ENCODE data around the gene SLC50A1. TPM values are rescaled to one million over a fixed set of nuclear protein-coding genes. Genes with fewer than 3 reads are reported as not detected.
A peak's percentile ranks its signal among the peaks of the same experiment; 100 is the strongest.

The SLC50A1 gene
- total RNA-seq, 3 donors from 2014 or later: 38.7 to 95.8 (median 66.4) TPM

DNA sequence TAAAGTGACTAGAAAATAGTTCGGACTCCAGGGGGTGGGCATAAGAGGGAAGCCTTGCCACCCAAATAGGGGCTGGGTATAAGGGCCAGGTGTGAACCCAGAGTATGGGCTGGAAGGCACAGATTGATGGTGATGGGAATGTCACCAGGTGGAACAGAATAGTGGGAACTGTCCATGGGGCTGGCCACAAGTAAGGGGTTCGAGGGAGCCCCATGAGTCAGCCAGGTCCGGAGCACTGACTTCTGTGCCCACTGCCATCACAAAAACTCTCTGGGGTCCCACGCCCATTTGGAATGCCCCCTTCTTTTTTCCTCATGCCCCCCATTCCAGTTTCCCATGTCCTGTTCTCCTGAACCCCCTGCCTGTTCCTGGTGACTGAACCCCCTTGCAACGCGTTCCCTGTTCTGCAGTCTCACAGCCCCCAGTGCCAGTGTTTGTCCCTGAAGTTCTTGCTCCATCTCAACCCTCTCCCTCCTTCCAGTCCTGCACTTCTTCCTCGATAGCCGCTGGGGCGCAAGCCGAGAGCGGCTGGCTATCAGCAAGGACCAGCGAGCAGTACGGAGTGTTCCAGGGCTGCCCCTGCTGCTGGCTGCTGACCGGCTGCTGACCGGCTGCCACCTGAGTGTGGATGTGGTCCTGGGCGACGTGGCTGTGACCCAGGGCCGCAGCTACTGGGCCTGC lies 45.9 kb downstream of the SLC50A1 start:
- intact Hi-C loops (cut with DNase I, micrococcal nuclease): no loop called here
- Histone ChIP-seq H3K9me3 (no peaks in the 10 kb centered on the region), H3K4me3 (no peak overlapping the region), H3K36me3 (ENCODE audit: low read depth) (no peaks in the 10 kb centered on the region), H3K4me1 (ENCODE audit: low read depth) (peaks cover 13% of the 10 kb centered on the region)
- ATAC-seq (no peak), DNase-seq (peak in 2 of 3 donors; percentile 25 to 50)
- TF ChIP-seq, protein P1, sequence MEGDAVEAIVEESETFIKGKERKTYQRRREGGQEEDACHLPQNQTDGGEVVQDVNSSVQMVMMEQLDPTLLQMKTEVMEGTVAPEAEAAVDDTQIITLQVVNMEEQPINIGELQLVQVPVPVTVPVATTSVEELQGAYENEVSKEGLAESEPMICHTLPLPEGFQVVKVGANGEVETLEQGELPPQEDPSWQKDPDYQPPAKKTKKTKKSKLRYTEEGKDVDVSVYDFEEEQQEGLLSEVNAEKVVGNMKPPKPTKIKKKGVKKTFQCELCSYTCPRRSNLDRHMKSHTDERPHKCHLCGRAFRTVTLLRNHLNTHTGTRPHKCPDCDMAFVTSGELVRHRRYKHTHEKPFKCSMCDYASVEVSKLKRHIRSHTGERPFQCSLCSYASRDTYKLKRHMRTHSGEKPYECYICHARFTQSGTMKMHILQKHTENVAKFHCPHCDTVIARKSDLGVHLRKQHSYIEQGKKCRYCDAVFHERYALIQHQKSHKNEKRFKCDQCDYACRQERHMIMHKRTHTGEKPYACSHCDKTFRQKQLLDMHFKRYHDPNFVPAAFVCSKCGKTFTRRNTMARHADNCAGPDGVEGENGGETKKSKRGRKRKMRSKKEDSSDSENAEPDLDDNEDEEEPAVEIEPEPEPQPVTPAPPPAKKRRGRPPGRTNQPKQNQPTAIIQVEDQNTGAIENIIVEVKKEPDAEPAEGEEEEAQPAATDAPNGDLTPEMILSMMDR (IDR thresholded peaks at IDR 0.05): no peak

DNA sequence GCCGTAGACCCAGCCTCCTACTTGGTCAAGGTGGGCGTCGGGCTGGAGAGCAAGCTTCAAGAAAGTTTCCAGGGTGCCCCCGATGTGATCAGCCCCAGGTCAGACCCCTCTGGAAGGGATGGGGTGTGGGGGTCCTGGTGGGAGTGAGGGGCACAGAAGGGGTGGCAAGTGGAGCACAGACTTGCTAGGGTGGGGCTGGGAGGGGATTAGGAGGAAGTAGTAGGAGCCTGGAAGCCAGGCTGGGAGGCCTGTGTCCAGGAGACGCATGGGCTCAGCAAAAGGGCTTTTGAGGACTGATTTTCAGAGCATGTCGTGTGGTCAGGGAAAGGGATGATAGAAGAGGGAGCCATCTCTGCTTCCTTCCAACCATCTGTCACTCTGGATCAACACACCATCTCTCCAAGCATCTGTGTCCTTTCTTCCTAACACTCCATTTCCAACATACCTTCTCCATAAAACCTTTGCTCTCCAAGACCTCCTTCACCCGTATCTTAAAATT lies 46.4 kb downstream of the SLC50A1 start:
- TF ChIP-seq, protein P1 (IDR thresholded peaks at IDR 0.05): no peak
- peaks cover 10% of the 10 kb centered on the region for H3K4me1 ChIP-seq (ENCODE audit: low read depth)
- intact Hi-C loops (cut with DNase I, micrococcal nuclease): no loop called here
- ATAC-seq: no peak
- H3K9me3 ChIP-seq: no peaks in the 10 kb centered on the region
- no peak overlapping the region for H3K4me3 ChIP-seq
- peak in 1 of 3 donors; percentile 1 for DNase-seq
- no peaks in the 10 kb centered on the region for H3K36me3 ChIP-seq (ENCODE audit: low read depth)

DNA sequence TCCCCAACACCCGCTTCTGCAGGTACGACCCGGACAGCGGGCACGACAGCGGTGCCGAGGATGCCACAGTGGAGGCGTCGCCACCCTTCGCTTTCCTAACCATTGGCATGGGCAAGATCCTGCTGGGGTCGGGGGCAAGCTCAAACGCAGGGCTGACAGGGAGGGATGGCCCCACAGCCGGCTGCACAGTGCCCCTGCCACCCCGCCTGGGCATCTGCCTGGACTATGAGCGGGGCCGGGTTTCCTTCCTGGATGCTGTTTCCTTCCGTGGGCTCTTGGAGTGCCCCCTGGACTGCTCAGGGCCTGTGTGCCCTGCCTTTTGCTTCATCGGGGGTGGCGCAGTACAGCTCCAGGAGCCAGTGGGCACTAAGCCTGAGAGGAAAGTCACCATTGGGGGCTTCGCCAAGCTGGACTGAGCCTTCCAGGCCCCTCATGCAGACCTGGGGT lies 48.1 kb downstream of the SLC50A1 start:
- peak in 1 of 3 donors; percentile 32 for DNase-seq
- no peaks in the 10 kb centered on the region for H3K9me3 ChIP-seq
- TF ChIP-seq, protein P1 (IDR thresholded peaks at IDR 0.05): no peak
- no peaks in the 10 kb centered on the region for H3K36me3 ChIP-seq (ENCODE audit: low read depth)
- no peak for ATAC-seq
- H3K4me1 ChIP-seq (ENCODE audit: low read depth): peaks cover 20% of the 10 kb centered on the region
- H3K4me3 ChIP-seq: no peak overlapping the region
- intact Hi-C loops (cut with DNase I, micrococcal nuclease): no loop called here

DNA sequence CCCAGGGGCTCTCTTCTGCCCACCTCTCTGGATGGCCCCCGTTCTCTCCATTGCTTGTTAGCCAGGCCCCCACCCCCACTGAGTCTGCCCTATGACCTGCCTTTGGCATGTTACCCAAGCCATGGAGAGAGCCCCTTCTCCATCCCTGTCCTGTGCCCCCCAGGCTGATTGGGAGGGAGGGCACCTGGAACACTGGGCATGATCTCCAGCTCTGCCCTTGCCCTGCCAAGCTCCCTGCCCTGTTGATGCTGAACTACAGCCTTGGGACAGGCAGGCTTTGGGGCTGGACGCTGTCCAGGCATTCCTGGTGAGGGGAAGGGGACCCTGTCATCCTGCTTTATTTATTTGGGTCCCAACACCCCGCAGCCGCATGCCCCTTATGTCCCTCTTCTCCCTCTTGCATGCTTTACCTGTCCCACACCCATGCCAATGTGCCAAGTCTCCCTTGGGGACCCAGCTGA lies 48.7 kb downstream of the SLC50A1 start:
- intact Hi-C loops (cut with DNase I, micrococcal nuclease): no loop called here
- DNase-seq (peak in 1 of 3 donors; percentile 36), ATAC-seq (no peak)
- H3K9me3 ChIP-seq: no peaks in the 10 kb centered on the region
- H3K4me3 ChIP-seq: no peak overlapping the region
- TF ChIP-seq, protein P1 (IDR thresholded peaks at IDR 0.05): no peak
- H3K36me3 ChIP-seq (ENCODE audit: low read depth): no peaks in the 10 kb centered on the region
- peaks cover 20% of the 10 kb centered on the region for H3K4me1 ChIP-seq (ENCODE audit: low read depth)

DNA sequence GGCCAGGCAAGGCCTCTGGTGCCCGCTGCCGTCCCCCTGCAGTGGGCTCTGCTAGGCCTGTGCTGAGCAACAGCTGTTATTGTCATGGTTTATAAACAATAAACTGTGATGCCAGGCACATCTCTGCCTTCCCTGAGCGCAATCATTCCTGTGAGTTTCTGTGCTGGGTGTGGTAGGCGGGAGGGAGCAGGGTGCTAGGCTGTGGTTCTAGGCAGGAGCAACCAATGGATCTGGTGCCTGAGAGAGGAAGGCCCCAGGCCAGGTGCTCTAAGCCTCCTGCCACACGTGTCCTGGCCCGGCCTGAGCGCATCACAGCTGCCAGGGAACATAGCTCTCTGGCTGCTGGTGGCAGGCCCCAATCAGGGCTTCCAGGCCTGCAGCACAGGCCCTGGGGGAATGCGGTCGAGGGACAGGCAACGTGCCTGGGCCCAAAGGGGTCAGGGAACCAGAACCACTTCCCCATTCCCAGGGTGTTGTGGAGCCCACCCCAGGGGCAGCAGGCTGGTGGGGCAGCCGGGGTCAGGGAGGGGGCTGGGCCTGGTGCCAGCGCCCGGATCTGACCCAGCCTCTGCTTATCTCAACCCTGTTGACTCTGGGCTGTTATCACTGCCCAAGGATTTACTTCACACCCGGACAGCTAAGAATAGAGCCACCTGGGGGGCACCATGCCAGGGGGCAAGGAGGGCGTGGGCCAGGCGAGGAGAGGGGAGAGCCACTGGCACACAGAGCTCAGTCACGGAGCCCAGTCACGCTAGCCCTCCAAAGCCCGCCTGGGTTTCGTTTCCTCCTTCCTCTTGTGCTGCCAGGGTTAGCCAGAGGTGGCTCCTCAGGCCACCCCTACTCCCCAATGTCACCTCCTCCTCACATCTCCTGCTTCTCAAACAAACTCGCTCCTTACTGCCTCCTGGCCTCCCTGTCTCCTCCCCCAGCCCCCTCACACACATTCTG lies 49.5 kb downstream of the SLC50A1 start:
- no peaks in the 10 kb centered on the region for H3K9me3 ChIP-seq
- TF ChIP-seq, protein P1 (IDR thresholded peaks at IDR 0.05): no peak
- intact Hi-C loops (cut with DNase I, micrococcal nuclease): no loop called here
- no peaks in the 10 kb centered on the region for H3K36me3 ChIP-seq (ENCODE audit: low read depth)
- peaks cover 20% of the 10 kb centered on the region for H3K4me1 ChIP-seq (ENCODE audit: low read depth)
- DNase-seq: peak in 2 of 3 donors; percentile 72 to 80
- peak; percentile 72 for ATAC-seq
- H3K4me3 ChIP-seq: no peak overlapping the region
